Measurements from ENCODE around the gene DGKZ. TPM values are rescaled to one million over a fixed set of nuclear protein-coding genes. Genes with fewer than 3 reads are reported as not detected.
A peak's percentile ranks its signal among the peaks of the same experiment; 100 is the strongest.
"Not testable (repeated sequence)": the region's sequence is repeated elsewhere in the genome, so short reads cannot be mapped to it uniquely, and the experiment has no call there.

Gene DGKZ
- total RNA-seq, 3 donors from 2014 or later: 42.3 to 46.5 (median 46.2) TPM

DNA sequence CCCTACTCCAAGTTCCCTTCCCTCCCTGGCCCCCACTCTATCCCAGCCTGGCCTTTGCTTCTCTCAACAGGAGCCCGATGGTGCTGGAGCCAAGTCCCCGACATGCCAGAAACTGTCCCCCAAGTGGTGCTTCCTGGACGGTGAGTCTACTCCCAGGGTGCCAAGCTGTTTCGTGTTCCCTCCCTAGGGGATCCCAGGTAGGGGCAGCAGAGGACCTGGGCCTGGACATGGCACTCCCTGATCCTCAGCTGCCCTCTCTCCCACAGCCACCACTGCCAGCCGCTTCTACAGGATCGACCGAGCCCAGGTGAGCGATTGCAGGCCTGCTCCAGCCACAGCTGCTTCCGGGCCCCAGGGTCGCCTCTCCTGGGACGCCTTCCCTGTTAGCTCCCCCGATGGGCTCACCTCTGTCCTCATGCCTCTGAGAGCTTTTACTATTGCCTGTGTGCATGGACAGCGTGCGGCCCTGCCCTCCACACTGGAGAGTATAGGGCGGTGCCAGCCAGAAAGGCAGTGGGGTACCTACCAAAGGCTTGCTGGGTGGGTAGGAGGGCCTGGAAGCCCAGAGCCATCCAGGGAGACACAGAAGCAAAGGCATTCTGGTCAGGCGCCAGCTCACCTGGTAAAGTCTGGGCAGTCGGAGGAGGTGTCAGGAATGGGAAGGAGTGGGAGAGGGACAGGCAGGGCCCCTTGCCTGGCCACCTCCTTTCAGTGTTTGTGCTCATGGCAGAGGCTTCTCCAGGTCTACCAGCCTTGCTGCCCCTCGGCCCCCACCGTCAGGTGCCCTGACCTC is 29.2 kb downstream of the DGKZ start:
- no peaks in the 10 kb centered on the region for H3K9me3 ChIP-seq
- H3K4me1 ChIP-seq: no peaks in the 10 kb centered on the region
- H3K27ac ChIP-seq: no peak overlapping the region
- DNase-seq (ENCODE audit: low spot score in 2 of 2): no peak
- peaks cover 5% of the 10 kb centered on the region for H3K36me3 ChIP-seq
- no peak overlapping the region for H3K4me3 ChIP-seq
- no peak for TF ChIP-seq POLR2A (IDR thresholded peaks at IDR 0.05)
- TF ChIP-seq POLR2AphosphoS5 (IDR thresholded peaks at IDR 0.05): no peak
- TF ChIP-seq CTCF (IDR thresholded peaks at IDR 0.05): no peak
- no peaks in the 10 kb centered on the region for H3K27me3 ChIP-seq
- intact Hi-C loops (cut with DNase I; ENCODE audit: low total_unique reads): no loop called here

GRCh38 chr11:46377290-46377689 is 30.0 kb downstream of the DGKZ start:
- intact Hi-C loops (cut with DNase I; ENCODE audit: low total_unique reads): no loop called here
- TF ChIP-seq POLR2A (IDR thresholded peaks at IDR 0.05): no peak
- no peak for TF ChIP-seq CTCF (IDR thresholded peaks at IDR 0.05)
- TF ChIP-seq POLR2AphosphoS5 (IDR thresholded peaks at IDR 0.05): no peak
- H3K9me3 ChIP-seq: no peaks in the 10 kb centered on the region
- no peak for DNase-seq (ENCODE audit: low spot score in 2 of 2)
- peaks cover 5% of the 10 kb centered on the region for H3K36me3 ChIP-seq
- peaks cover 0 to 2% of the 10 kb centered on the region in 2 donors for H3K4me1 ChIP-seq
- H3K27ac ChIP-seq: no peak overlapping the region
- no peak overlapping the region for H3K4me3 ChIP-seq
- no peaks in the 10 kb centered on the region for H3K27me3 ChIP-seq

GRCh38 chr11:46377831-46378230 is 30.6 kb downstream of the DGKZ start:
- Histone ChIP-seq H3K36me3 (peaks cover 5% of the 10 kb centered on the region), H3K9me3 (no peaks in the 10 kb centered on the region), H3K27me3 (no peaks in the 10 kb centered on the region), H3K4me3 (no peak overlapping the region), H3K27ac (no peak overlapping the region), H3K4me1 (peaks cover 0 to 5% of the 10 kb centered on the region in 2 donors)
- no peak for DNase-seq (ENCODE audit: low spot score in 2 of 2)
- TF ChIP-seq POLR2A (IDR thresholded peaks at IDR 0.05): no peak
- TF ChIP-seq POLR2AphosphoS5 (IDR thresholded peaks at IDR 0.05): no peak
- TF ChIP-seq CTCF (IDR thresholded peaks at IDR 0.05): no peak
- intact Hi-C loops (cut with DNase I; ENCODE audit: low total_unique reads): no loop called here

DNA sequence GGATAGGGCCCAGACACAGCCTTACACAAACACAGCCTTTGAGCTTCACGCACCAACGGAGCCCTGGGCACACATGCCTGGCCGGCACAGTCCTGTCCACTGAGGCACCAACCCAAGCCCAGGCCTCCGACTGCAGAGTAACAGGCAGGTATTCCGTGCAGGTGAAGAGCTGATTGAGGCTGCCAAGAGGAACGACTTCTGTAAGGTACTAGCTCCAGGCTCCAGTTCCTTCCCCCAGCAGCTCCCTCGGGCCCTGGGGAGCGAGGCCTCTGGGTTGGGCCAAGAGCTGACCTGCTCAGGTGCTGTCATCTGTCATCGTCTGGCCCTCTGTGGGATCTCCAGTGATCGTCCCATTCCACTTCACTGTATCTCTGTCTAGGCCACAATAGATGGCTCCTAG is 31.0 kb downstream of the DGKZ start:
- no peak for DNase-seq (ENCODE audit: low spot score in 2 of 2)
- intact Hi-C loops (cut with DNase I; ENCODE audit: low total_unique reads): no loop called here
- Histone ChIP-seq H3K36me3 (peaks cover 5% of the 10 kb centered on the region), H3K4me1 (peaks cover 0 to 5% of the 10 kb centered on the region in 2 donors), H3K27ac (peak overlapping the region in 1 of 2 donors; percentile 95), H3K27me3 (no peaks in the 10 kb centered on the region), H3K4me3 (no peak overlapping the region), H3K9me3 (no peaks in the 10 kb centered on the region)
- TF ChIP-seq POLR2AphosphoS5 (IDR thresholded peaks at IDR 0.05) (no peak), POLR2A (IDR thresholded peaks at IDR 0.05) (no peak), CTCF (IDR thresholded peaks at IDR 0.05) (no peak)

GRCh38 chr11:46378811-46379481 is 31.7 kb downstream of the DGKZ start:
- peaks cover 0 to 5% of the 10 kb centered on the region in 2 donors for H3K4me1 ChIP-seq
- no peak for TF ChIP-seq POLR2A (IDR thresholded peaks at IDR 0.05)
- no peak for TF ChIP-seq CTCF (IDR thresholded peaks at IDR 0.05)
- no peak for TF ChIP-seq POLR2AphosphoS5 (IDR thresholded peaks at IDR 0.05)
- intact Hi-C loops (cut with DNase I; ENCODE audit: low total_unique reads): no loop called here
- H3K9me3 ChIP-seq: no peaks in the 10 kb centered on the region
- no peaks in the 10 kb centered on the region for H3K27me3 ChIP-seq
- no peak overlapping the region for H3K4me3 ChIP-seq
- H3K36me3 ChIP-seq: peaks cover 5% of the 10 kb centered on the region
- DNase-seq (ENCODE audit: low spot score in 2 of 2): no peak
- peak overlapping the region; percentile 95 to 96 for H3K27ac ChIP-seq

DNA sequence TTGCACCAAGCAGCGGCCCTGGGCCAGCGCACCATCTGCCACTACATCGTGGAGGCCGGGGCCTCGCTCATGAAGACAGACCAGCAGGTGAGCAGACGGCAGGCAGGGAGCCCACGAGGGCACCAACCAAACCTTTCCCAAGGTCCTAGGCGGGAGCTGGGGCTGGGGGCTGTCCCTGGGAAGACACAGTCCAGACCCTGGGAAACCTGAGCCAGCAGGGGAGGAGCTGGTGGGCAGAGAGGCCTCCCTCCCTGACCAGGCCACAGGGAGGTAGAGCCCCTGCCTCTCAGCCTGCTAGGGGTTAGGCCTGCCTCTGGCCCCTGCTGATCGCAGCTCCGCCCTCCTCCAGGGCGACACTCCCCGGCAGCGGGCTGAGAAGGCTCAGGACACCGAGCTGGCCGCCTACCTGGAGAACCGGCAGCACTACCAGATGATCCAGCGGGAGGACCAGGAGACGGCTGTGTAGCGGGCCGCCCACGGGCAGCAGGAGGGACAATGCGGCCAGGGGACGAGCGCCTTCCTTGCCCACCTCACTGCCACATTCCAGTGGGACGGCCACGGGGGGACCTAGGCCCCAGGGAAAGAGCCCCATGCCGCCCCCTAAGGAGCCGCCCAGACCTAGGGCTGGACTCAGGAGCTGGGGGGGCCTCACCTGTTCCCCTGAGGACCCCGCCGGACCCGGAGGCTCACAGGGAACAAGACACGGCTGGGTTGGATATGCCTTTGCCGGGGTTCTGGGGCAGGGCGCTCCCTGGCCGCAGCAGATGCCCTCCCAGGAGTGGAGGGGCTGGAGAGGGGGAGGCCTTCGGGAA is 32.4 kb downstream of the DGKZ start:
- Histone ChIP-seq H3K4me3 (peak overlapping the region; percentile 63 to 81 (median 75)), H3K27ac (peak overlapping the region; percentile 95 to 96)
- H3K27me3 ChIP-seq, H3K9me3 ChIP-seq, H3K36me3 ChIP-seq, H3K4me1 ChIP-seq: not testable (repeated sequence)
- intact Hi-C loops (cut with DNase I; ENCODE audit: low total_unique reads): loop anchor here (10.0 kb wide), 1 partner anchor 155 kb away; no protein-coding TSS in a partner anchor
- peak in 1 of 2 donors; percentile 47 for DNase-seq (ENCODE audit: low spot score in 2 of 2)
